HG03097 (cell line): Measurements from ENCODE around the gene PPEF2.
"Not testable (repeated sequence)": the region's sequence is repeated elsewhere in the genome, so short reads cannot be mapped to it uniquely, and the experiment has no call there.

ENCODE experiments used
- ATAC-seq: cut with Tn5 transposase; IDR thresholded peaks from one replicate; pipeline ENCODE4 v1.9.1; 2021; ENCODE audit not compliant: unreplicated experiment, low FRiP score

PPEF2 gene, protein sequence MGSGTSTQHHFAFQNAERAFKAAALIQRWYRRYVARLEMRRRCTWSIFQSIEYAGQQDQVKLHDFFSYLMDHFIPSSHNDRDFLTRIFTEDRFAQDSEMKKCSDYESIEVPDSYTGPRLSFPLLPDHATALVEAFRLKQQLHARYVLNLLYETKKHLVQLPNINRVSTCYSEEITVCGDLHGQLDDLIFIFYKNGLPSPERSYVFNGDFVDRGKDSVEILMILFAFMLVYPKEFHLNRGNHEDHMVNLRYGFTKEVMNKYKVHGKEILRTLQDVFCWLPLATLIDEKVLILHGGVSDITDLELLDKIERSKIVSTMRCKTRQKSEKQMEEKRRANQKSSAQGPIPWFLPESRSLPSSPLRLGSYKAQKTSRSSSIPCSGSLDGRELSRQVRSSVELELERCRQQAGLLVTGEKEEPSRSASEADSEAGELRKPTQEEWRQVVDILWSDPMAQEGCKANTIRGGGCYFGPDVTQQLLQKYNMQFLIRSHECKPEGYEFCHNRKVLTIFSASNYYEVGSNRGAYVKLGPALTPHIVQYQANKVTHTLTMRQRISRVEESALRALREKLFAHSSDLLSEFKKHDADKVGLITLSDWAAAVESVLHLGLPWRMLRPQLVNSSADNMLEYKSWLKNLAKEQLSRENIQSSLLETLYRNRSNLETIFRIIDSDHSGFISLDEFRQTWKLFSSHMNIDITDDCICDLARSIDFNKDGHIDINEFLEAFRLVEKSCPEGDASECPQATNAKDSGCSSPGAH

DNA sequence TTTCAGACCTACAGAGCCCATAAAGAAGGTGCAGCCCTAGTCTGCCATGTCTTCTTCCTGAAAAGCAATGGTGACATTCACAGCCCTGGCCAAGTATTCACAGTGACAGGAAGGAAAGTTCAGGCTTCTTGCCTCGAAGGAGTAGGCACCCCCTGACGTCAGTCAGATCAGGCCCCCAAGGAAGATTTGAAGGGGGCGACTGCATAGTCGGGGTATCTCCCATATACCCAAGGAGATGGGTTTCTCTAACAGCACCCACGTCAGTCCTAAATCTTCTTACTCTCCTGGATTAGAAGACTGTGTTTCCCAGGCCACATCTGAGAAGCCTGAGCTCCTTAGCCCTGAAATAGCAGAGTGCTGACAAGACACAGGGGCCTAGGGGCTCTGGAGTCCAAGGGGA, at the start of gene PPEF2:
TSS of gene PPEF2 (minus strand) at position 101 of the 400 bp plus-strand sequence. CDS start 6,127 bp downstream, outside the sequence.
- ATAC-seq: no peak

DNA sequence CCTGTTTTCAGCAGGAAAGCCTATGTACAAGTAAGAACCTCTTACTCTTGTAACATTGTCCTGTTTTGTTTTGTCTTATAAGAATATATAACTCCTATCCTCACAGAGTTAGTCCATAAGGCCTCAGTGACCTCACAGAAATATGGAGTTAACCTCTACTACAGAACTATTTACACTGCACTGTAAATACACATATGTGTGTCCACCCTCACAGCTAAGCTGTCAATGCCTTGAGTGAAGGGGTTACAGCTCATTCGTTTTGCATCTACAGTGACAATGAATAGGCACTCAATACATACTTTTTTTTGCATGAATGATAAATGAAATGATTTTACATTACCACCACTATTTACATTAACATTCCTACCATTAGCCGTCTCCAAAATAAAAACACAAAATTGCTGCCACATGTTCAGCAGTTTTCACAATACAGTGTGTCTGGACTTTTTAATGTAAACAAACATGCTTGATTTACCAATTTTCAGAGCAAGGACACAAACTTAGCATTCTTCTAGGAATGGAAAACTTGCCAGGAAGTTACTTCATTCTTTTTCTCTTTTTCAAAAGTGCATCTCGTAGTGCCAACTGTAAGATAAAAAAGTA, 48.1 kb upstream of the PPEF2 start:
- ATAC-seq: no peak

DNA sequence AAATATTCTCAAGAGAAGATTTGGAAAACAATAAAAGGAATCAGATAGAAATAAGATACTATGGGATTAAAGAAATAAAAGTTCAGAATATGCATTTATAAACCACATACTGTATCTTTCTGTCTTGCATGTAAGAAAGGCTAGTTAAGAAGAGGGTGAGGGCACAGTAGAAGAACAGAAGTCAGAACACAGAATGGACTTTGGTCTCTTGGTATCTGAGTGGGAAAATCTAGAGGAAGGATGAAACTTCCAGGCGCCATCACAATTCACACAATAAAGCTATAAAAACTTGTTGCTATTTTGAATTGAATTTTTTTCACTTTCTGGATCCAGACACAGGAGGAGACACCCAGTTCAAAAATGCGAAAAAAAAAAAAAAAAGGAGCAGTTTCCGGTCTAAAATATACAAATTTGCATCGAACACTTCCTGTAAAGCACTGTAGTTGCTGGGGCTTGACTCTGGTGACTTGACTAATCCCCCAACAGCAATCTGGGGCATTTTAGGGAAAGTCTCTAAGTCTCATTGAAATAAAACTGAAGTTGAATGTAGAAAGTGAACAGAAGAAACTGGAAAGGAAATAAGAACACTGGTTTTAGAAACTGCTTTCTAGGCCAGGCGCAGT, 46.7 kb upstream of the PPEF2 start:
- peak; percentile 64 for ATAC-seq

- ATAC-seq: peak; percentile 84
Measured at GRCh38 chr4:75940692-75941253, 38.5 kb upstream of the PPEF2 start, which contains the start of gene NAAA. TSS of gene NAAA (minus strand) at chr4:75941013. CDS start at chr4:75940949, 64 bp downstream.

DNA sequence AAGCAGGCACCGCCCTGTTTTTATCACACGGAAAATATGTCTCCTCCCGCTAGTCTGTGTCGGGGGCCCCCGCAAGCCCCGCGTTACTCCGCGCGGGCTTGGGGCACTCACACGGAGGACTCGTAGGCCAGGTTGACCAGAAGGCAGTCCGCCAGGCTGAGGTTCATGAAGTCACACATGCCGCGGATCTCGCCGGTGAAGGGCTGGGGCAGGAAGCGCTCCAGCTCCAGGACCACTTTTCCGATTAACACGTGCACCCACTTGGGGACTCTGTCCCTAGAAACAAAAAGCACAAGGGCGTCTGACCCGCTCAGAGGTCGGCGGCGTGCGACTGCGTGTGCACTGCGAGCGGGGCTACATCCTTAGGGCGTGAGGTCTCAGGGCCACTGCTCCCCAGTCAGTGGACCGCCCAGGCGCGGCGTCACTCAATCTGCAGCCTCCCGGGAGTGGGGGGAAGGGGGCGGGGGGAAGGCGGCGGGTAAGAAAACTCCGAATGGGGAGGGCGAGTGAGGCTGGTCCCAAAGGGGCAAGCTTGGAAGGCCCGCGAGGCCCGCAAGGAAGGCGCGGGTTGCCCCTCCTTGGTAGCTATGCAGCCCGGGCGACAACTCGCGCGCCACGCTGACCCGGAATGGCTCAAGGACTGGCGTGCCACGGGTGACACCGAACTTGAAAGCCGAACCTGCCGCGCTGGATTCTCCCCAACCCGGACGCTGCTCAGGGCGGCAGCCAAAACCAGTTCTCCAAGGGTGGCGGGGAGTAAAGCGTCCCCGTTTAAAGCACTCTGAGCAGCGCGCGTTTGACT, 37.8 kb upstream of the PPEF2 start:
- peak; percentile 50 for ATAC-seq

- no peak for ATAC-seq
Measured at GRCh38 chr4:75935628-75936027, 33.4 kb upstream of the PPEF2 start.

DNA sequence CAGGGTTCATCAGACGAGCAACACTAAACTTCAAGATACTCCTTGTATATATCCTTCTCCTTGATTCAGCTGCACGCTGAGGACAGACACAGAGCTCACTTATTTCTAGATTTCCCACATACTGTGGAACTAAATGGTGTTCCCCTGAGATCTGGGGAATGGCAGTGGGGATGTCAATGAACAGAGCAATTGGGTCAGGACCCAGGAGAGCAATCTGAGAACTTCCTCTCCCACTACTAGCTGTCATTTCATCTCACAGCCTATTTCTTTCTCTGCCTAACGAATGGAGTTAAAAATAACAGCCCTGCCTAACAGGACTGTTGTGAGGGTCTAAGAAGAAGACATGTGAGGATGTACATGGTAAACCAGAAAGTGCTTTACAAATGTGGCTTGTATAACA, 27.9 kb upstream of the PPEF2 start:
- ATAC-seq: no peak

GRCh38 chr4:75924916-75925315, 22.7 kb upstream of the PPEF2 start:
- not testable (repeated sequence) for ATAC-seq

- ATAC-seq: no peak
Measured at GRCh38 chr4:75924309-75924827, 22.1 kb upstream of the PPEF2 start.

GRCh38 chr4:75922588-75922987, 20.3 kb upstream of the PPEF2 start:
- no peak for ATAC-seq

DNA sequence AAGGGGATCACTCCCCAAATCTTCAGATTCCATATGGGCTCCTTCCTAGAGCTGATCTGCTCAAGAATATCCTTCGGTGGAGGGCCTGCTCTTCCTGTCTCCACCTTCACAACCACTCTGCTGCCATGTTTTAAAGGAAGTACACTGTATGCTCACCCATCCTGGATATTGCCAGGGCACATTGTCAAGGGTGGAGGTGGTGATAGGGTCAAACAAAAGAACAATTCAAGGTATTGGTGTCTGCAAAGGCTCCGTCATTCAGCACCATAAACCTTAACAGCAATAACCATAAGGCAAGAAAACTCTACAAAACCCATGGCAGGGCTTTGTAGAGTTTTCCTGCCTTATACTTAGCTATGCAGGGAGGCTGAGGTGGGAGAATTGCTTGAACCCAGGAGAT, 19.7 kb upstream of the PPEF2 start:
- ATAC-seq: no peak

DNA sequence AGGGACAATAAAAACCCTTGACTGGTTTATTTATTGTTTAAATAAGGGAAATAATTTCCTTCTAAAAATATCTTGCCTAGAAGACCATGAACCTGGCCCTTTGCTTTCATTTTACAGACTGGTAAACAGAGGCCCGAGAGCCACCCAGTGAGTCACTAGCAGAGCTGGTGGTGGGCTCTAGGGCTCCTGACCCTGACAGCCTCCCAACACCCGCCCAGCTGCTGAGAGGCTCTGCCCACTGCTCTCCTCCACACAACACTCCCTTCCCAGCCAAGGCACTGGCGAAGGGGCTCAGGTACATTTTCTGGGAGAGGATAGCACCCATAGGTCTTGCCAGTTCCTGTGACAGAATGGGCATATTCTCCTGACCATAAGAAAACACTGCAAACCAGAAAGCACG, 18.1 kb upstream of the PPEF2 start:
- no peak for ATAC-seq

DNA sequence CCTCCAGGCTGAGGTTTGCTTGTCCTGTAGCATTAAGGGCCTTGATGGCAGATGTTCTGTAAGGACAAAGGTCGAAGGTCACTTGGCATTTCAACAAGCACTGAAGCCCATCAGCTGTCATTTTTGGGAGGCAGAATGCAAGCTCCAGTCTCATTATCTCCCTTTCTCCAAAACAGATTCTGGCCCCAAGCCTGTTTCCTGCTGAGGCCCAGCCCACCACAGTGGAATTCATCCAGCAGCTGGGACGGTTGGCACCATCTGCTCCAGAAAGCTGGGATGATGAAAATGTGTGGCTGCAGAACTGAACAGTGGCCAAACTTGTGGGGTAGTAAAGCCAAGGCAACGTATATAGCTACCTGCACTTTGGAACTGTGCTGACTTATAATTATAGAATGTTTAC, 17.7 kb upstream of the PPEF2 start:
- ATAC-seq: no peak

DNA sequence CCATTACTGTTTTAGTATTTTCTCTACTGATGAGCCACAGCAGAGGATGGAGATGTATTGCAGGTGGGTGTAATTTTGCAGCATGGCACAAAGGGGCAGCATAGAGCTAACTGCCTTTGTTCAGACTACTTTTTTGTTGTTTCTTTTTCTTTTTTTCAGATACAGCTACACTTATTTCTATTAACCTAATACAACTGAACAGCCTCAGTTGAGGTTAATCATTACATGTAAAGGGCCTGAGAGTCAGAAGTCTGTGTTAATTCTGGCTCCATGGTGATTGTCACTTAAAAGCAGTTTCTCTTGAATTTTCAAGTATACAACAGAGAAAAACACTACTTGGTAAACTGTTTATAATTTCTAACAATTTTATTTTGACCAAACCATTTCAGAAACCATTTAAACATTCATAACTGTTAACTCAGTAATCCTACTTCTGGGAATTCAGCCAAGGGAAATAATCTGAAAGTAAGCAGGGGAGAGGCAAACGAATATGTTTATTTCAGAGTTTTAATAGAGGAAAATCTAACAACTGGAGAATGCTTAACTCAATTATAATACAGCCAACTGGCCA, 13.9 kb upstream of the PPEF2 start:
- no peak for ATAC-seq

GRCh38 chr4:75912968-75913367, 10.7 kb upstream of the PPEF2 start:
- ATAC-seq: no peak

- not testable (repeated sequence) for ATAC-seq
Measured at GRCh38 chr4:75910831-75911230, 8.6 kb upstream of the PPEF2 start.

GRCh38 chr4:75909405-75909804, 7.2 kb upstream of the PPEF2 start:
- no peak for ATAC-seq

DNA sequence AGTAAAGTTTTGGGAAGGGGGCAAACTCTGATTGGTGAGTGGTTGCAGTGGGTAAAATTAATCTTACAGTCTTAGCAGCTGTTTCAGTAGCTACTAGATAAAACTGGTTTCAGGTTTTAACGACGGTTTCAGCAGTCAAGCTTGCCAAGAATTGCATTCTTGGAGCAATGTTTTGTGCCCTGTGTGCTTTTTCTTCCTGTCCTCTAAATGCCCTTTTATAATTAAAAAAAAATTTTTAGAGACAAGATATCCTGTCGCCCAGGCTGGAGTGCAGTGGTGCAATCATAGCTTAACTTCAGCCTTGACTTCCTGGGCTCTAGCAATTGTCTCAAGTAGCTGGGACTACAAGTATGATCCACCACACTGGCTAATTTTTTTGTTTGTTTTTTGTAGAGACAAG, 6.3 kb upstream of the PPEF2 start:
- ATAC-seq: no peak

- no peak for ATAC-seq
Measured at GRCh38 chr4:75907966-75908365, 5.7 kb upstream of the PPEF2 start.
